ENCODE measurements around the gene MAP3K1. TPM values are rescaled to one million over a fixed set of nuclear protein-coding genes. Genes with fewer than 3 reads are reported as not detected.

Gene MAP3K1
- total RNA-seq, 6 donors from 2014 or later, result 10.9 to 29.2 (median 23.3) TPM

DNA sequence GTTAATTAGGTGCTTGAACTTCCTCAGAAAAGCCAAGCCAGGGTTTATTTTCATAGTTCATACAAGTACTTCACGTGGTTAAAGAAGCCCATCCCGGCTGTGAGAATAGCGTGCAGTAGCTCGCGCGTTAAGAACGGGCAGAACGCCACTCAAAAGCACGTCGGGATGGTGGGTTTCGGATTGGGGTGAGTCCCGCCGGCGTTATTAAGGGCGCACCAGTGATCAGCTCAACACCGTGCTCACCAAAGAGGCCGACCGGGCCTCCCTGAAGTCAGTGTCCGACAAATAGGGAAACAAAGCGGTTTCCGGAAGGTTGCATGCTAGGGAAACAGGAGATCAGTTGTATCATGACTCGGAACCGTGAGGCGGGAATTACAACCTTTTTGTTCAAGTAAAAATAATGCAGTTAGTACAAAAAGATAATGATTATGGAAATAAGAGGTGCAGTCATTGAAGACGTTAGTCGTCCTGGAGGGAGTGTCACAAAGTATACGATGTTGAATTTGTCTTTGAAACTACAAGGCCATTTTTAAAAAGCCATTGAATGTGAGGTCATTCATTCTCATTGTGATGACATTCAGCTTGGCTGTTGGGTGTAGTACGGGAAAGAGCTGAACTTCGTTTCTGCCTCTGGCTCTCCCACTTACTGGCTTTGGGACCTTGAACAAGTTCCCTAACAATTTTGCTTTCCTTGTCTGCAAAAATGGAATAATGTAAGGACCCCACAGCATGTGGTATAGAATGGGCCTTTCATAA, 95.0 kb downstream of the MAP3K1 start:
- Histone ChIP-seq H3K36me3 (no peaks in the 10 kb centered on the region), H3K4me3 (peak overlapping the region; percentile 27 to 73 (median 70)), H3K27me3 (no peaks in the 10 kb centered on the region), H3K27ac (peak overlapping the region; percentile 91 to 97 (median 94)), H3K4me1 (peaks cover 0 to 15% (median 7%) of the 10 kb centered on the region in 4 donors), H3K9me3 (no peaks in the 10 kb centered on the region)
- peak; percentile 34 to 49 for ATAC-seq (ENCODE audit: low FRiP score in 2 of 2)
- DNase-seq, result peak in 1 of 2 donors; percentile 53
- WGBS, 2 donors, result 1% methylated on average over 29 of the region's 29 CpGs
- TF ChIP-seq POLR2AphosphoS5 (IDR thresholded peaks at IDR 0.05), result no peak
- no peak for TF ChIP-seq EP300 (IDR thresholded peaks at IDR 0.05)
- TF ChIP-seq, protein P1, sequence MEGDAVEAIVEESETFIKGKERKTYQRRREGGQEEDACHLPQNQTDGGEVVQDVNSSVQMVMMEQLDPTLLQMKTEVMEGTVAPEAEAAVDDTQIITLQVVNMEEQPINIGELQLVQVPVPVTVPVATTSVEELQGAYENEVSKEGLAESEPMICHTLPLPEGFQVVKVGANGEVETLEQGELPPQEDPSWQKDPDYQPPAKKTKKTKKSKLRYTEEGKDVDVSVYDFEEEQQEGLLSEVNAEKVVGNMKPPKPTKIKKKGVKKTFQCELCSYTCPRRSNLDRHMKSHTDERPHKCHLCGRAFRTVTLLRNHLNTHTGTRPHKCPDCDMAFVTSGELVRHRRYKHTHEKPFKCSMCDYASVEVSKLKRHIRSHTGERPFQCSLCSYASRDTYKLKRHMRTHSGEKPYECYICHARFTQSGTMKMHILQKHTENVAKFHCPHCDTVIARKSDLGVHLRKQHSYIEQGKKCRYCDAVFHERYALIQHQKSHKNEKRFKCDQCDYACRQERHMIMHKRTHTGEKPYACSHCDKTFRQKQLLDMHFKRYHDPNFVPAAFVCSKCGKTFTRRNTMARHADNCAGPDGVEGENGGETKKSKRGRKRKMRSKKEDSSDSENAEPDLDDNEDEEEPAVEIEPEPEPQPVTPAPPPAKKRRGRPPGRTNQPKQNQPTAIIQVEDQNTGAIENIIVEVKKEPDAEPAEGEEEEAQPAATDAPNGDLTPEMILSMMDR (IDR thresholded peaks at IDR 0.05), result no peak
- TF ChIP-seq POLR2A (IDR thresholded peaks at IDR 0.05), result no peak

DNA sequence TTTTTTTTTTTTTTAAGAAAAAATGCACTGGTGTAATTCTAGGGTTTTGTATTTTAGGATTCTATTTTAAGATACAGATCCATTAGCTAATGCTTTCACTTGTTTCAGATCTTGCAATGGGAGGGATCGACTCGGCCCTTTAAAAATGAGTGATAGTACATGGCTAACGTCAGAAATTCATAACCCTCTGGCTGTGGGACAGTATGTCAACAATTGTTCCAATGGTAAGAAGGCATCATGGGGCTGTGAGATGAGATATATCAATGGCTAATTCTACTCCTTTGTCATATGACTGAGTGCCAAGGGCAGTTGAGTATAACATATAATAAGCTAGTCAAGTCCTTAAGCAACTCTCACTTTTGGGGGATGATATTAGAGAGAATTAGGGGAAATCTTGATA, 98.4 kb downstream of the MAP3K1 start:
- Histone ChIP-seq H3K4me1 (peaks cover 0 to 11% (median 7%) of the 10 kb centered on the region in 4 donors), H3K27me3 (no peaks in the 10 kb centered on the region), H3K9me3 (no peaks in the 10 kb centered on the region), H3K36me3 (no peaks in the 10 kb centered on the region), H3K4me3 (no peak overlapping the region), H3K27ac (no peak overlapping the region)
- ATAC-seq (ENCODE audit: low FRiP score in 2 of 2), result no peak
- DNase-seq, result no peak
- TF ChIP-seq, protein P1 (IDR thresholded peaks at IDR 0.05), result no peak
- no peak for TF ChIP-seq POLR2A (IDR thresholded peaks at IDR 0.05)
- no peak for TF ChIP-seq POLR2AphosphoS5 (IDR thresholded peaks at IDR 0.05)
- TF ChIP-seq EP300 (IDR thresholded peaks at IDR 0.05), result no peak
- 91 to 96% methylated on average over 3 of the region's 3 CpGs for WGBS, 2 donors

DNA sequence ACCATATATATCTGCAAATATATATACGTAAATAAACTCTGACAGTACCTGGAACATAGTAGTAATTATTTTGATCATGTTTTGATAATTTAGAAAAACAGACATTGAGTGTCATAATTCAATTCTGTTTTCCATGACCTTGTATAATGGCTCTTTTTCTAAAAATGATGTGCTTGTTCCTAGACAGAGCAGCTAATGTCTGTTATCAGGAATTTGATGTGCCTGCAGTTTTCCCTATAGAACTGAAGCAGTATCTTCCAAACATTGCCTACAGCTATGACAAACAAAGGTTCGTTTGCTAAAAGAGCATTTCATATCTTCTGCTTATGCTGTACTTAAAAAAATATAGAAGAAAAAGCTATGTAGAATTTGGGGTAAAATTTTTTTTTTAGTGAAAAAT, 99.3 kb downstream of the MAP3K1 start:
- DNase-seq (no peak), ATAC-seq (ENCODE audit: low FRiP score in 2 of 2) (no peak)
- no peak for TF ChIP-seq POLR2A (IDR thresholded peaks at IDR 0.05)
- TF ChIP-seq EP300 (IDR thresholded peaks at IDR 0.05), result no peak
- no peak for TF ChIP-seq POLR2AphosphoS5 (IDR thresholded peaks at IDR 0.05)
- TF ChIP-seq, protein P1 (IDR thresholded peaks at IDR 0.05), result no peak
- Histone ChIP-seq H3K4me1 (peaks cover 0 to 11% (median 6%) of the 10 kb centered on the region in 4 donors), H3K9me3 (no peaks in the 10 kb centered on the region), H3K4me3 (no peak overlapping the region), H3K36me3 (peaks cover 0 to 2% (median 0%) of the 10 kb centered on the region in 4 donors), H3K27me3 (no peaks in the 10 kb centered on the region), H3K27ac (no peak overlapping the region)
- WGBS, 2 donors, result 96 to 99% methylated on average over 2 of the region's 2 CpGs

GRCh38 chr5:56917534-56917933, 102.2 kb downstream of the MAP3K1 start:
- no peak overlapping the region for H3K27ac ChIP-seq
- H3K36me3 ChIP-seq, result peaks cover 0 to 21% (median 5%) of the 10 kb centered on the region in 4 donors
- H3K9me3 ChIP-seq, result no peaks in the 10 kb centered on the region
- no peaks in the 10 kb centered on the region for H3K27me3 ChIP-seq
- H3K4me3 ChIP-seq, result no peak overlapping the region
- H3K4me1 ChIP-seq, result no peaks in the 10 kb centered on the region
- DNase-seq, result no peak
- 77 to 84% methylated on average over 2 of the region's 2 CpGs for WGBS, 2 donors
- no peak for ATAC-seq (ENCODE audit: low FRiP score in 2 of 2)
- TF ChIP-seq EP300 (IDR thresholded peaks at IDR 0.05), result no peak
- TF ChIP-seq, protein P1 (IDR thresholded peaks at IDR 0.05), result no peak
- no peak for TF ChIP-seq POLR2AphosphoS5 (IDR thresholded peaks at IDR 0.05)
- TF ChIP-seq POLR2A (IDR thresholded peaks at IDR 0.05), result no peak

DNA sequence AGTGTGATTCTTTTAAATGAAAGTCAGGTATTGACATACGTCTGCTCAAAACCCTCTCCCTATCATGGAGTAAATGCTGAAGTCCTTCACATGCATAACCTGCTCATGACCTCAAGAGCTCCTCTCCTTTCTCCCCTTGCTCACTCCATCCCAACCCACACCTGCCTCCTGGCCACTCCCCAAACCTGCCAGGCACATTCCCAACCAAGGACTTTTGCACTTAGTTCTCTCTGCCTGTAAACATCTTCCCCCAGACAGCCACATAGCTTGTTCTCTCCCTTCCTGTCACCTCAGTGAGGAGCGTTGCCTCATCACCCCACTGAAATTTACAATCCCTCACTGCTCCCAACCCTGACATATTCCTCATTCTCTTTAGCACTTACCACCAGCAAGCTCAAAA, 102.7 kb downstream of the MAP3K1 start:
- Histone ChIP-seq H3K4me1 (no peaks in the 10 kb centered on the region), H3K27me3 (no peaks in the 10 kb centered on the region), H3K36me3 (peaks cover 0 to 26% (median 10%) of the 10 kb centered on the region in 4 donors), H3K27ac (no peak overlapping the region), H3K4me3 (no peak overlapping the region), H3K9me3 (no peaks in the 10 kb centered on the region)
- DNase-seq (no peak), ATAC-seq (ENCODE audit: low FRiP score in 2 of 2) (no peak)
- 68 to 75% methylated on average over 2 of the region's 2 CpGs for WGBS, 2 donors
- TF ChIP-seq, protein P1 (IDR thresholded peaks at IDR 0.05), result no peak
- TF ChIP-seq EP300 (IDR thresholded peaks at IDR 0.05) (no peak), POLR2A (IDR thresholded peaks at IDR 0.05) (no peak), POLR2AphosphoS5 (IDR thresholded peaks at IDR 0.05) (no peak)

All from upper lobe of left lung (tissue), 6 donors.